ENCODE data around the gene SPOPL.

SPOPL gene

GRCh38 chr2:138507267-138507666 lies 5.7 kb downstream of the SPOPL start:
- Histone ChIP-seq H3K27ac (ENCODE audit: low read depth, low read length) (no peak overlapping the region), H4K20me1 (ENCODE audit: low read depth, low read length) (peaks cover 1% of the 10 kb centered on the region; the same call in 1 of the 2 replicates), H3F3A (ENCODE audit: insufficient read depth) (peaks cover 23% of the 10 kb centered on the region), H2AFZ (ENCODE audit: low read depth, low read length, severe bottlenecking) (no peak overlapping the region), H3K4me2 (ENCODE audit: low read depth, low read length, poor library complexity, severe bottlenecking) (no peak overlapping the region), H3K9me2 (replicated peaks; ENCODE audit: insufficient read depth, low read length) (no peaks in the 10 kb centered on the region), H3K79me2 (ENCODE audit: insufficient read depth, low read length) (peaks cover 97% of the 10 kb centered on the region), H3K27me3 (ENCODE audit: low read length) (no peaks in the 10 kb centered on the region), H3K4me3 (ENCODE audit: insufficient read depth, low read length, poor library complexity, severe bottlenecking) (no peak overlapping the region), H3K36me3 (ENCODE audit: low read length) (no peaks in the 10 kb centered on the region), H3K9me3 (ENCODE audit: insufficient read depth, low read length) (no peaks in the 10 kb centered on the region), H3K9ac (ENCODE audit: low read length) (no peak overlapping the region)
- TF ChIP-seq EZH2phosphoT487 (conservative IDR thresholded peaks at IDR 0.05; ENCODE audit: low read length): no peak
- TF ChIP-seq CTCF (IDR thresholded peaks at IDR 0.05; ENCODE audit: insufficient read depth, low read length, poor library complexity, severe bottlenecking): no peak

GRCh38 chr2:138510319-138510718 lies 8.7 kb downstream of the SPOPL start:
- Histone ChIP-seq H3K4me3 (ENCODE audit: insufficient read depth, low read length, poor library complexity, severe bottlenecking) (no peak overlapping the region), H3K9ac (ENCODE audit: low read length) (no peak overlapping the region), H3K36me3 (ENCODE audit: low read length) (no peaks in the 10 kb centered on the region), H3K9me2 (replicated peaks; ENCODE audit: insufficient read depth, low read length) (no peaks in the 10 kb centered on the region), H4K20me1 (ENCODE audit: low read depth, low read length) (peaks cover 20% of the 10 kb centered on the region), H2AFZ (ENCODE audit: low read depth, low read length, severe bottlenecking) (no peak overlapping the region), H3K4me2 (ENCODE audit: low read depth, low read length, poor library complexity, severe bottlenecking) (no peak overlapping the region), H3F3A (ENCODE audit: insufficient read depth) (peaks cover under 1% of the 10 kb centered on the region; the same call in 1 of the 2 replicates), H3K27me3 (ENCODE audit: low read length) (no peaks in the 10 kb centered on the region), H3K27ac (ENCODE audit: low read depth, low read length) (no peak overlapping the region), H3K9me3 (ENCODE audit: insufficient read depth, low read length) (no peaks in the 10 kb centered on the region), H3K79me2 (ENCODE audit: insufficient read depth, low read length) (peaks cover 99% of the 10 kb centered on the region)
- TF ChIP-seq EZH2phosphoT487 (conservative IDR thresholded peaks at IDR 0.05; ENCODE audit: low read length) (no peak), CTCF (IDR thresholded peaks at IDR 0.05; ENCODE audit: insufficient read depth, low read length, poor library complexity, severe bottlenecking) (no peak)

GRCh38 chr2:138512672-138513071 lies 11.1 kb downstream of the SPOPL start:
- H4K20me1 ChIP-seq (ENCODE audit: low read depth, low read length): peaks cover 34% of the 10 kb centered on the region
- H3K27ac ChIP-seq (ENCODE audit: low read depth, low read length): no peak overlapping the region
- H3K36me3 ChIP-seq (ENCODE audit: low read length): no peaks in the 10 kb centered on the region
- no peak overlapping the region for H2AFZ ChIP-seq (ENCODE audit: low read depth, low read length, severe bottlenecking)
- no peak overlapping the region for H3K4me2 ChIP-seq (ENCODE audit: low read depth, low read length, poor library complexity, severe bottlenecking)
- H3K4me3 ChIP-seq (ENCODE audit: insufficient read depth, low read length, poor library complexity, severe bottlenecking): no peak overlapping the region
- no peak overlapping the region for H3K9ac ChIP-seq (ENCODE audit: low read length)
- no peaks in the 10 kb centered on the region for H3K27me3 ChIP-seq (ENCODE audit: low read length)
- TF ChIP-seq CTCF (IDR thresholded peaks at IDR 0.05; ENCODE audit: insufficient read depth, low read length, poor library complexity, severe bottlenecking): no peak
- no peak for TF ChIP-seq EZH2phosphoT487 (conservative IDR thresholded peaks at IDR 0.05; ENCODE audit: low read length)
- H3K9me3 ChIP-seq (ENCODE audit: insufficient read depth, low read length): no peaks in the 10 kb centered on the region
- no peaks in the 10 kb centered on the region for H3K9me2 ChIP-seq (replicated peaks; ENCODE audit: insufficient read depth, low read length)
- H3K79me2 ChIP-seq (ENCODE audit: insufficient read depth, low read length): peaks cover 99% of the 10 kb centered on the region
- no peaks in the 10 kb centered on the region for H3F3A ChIP-seq (ENCODE audit: insufficient read depth)
